Gastroesophageal sphincter (tissue), 3 donors: ENCODE measurements around the gene AUTS2.

ENCODE experiments used
- CTCF ChIP-seq, 4 experiments: fragments of 200-600 bp in 2 of 4; fragments of 450-650 bp in 2 of 4; sonication (generic) in 1 of 4; IDR thresholded peaks; one replicate each; pipeline ENCODE4 v1.5.1; 2017 to 2019; ENCODE audit warnings: antibody characterized with exemption in 4 of 4, mild to moderate bottlenecking in 2 of 4, moderate library complexity in 2 of 4
- POLR2A ChIP-seq, 2 donors: fragments of 450-650 bp; IDR thresholded peaks; one replicate each; pipeline ENCODE4 v1.6.1; 2017; ENCODE audit warnings: antibody characterized with exemption in 2 of 2, mild to moderate bottlenecking in 2 of 2, moderate library complexity in 1 of 2

DNA sequence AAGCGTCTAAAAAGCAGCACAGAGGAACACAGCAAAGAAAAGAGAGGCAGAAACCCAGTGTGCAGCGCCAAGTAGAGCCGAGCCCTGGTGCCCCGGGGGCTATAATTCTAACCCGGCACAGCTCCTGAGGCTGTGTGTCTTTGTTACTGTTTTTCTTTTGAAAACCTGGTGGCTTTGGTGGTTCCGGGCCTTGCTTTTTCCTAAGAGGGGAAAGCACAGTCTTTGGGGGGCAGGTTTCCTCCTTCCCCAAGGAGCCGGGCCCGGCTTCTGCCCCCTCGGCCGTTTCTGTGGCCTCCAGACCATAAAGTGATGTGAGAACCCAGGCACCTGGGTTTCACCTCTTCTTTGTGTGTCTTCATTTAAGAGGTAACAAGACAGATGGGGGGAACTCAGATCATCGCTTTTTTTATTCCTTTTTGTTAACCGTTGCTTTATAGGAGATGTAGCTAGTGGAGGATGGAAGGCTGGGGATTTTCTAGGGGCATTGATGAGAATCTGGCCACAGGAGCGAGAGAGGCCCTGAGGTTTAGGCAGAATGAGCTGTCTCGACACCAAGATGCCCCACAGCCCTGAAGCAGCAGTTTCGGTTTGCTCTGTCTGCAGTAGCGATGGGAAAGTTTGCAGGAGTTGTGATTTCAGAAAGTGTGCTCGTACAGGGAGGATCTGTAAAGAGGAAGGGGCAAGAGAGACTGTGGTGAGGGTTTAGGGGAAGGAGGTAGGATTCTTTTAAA is 1165.9 kb downstream of the AUTS2 start:
- TF ChIP-seq CTCF (IDR thresholded peaks at IDR 0.05) (no peak), POLR2A (IDR thresholded peaks at IDR 0.05) (no peak)
